ENCODE results near the gene HAUS5.

DNA sequence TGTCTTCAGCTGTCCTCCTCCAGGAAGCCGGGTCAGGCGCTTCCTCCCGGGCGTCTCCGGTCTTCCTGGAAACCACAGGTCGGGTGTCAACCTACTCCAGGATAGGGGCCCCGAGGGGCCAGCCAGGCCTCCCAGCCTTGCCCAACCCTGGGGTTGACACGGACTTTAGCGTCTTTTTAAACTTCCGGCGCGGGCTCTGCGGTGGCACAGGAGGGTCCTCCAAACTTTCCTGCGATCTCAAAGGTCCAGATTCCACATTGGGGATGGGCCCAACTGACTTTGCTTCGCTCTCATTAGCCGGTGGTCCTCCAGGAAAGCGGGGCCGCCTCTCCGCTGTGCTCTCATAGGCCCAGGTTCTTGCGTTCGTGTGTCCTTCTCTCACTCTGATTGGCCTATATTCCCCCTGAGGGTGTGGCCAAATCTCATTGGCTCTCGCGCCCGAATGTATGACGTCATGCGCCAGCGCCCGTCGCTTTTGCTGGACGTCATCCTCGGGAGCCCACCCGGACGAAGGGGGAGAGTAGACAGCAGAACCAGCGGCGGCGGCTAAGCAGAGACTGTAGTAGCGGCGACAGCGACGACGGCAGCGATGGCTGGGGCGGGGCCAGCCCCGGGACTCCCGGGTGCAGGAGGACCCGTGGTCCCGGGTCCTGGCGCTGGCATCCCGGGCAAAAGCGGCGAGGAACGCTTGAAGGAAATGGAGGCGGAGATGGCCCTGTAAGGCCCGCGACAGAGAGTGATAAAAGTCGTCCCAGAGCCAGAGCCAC is 16.2 kb downstream of the HAUS5 start, which contains the start of gene RBM42:
- TF ChIP-seq POLR2A (IDR thresholded peaks at IDR 0.05) = peak; percentile 42 to 89
- TF ChIP-seq, protein P1, sequence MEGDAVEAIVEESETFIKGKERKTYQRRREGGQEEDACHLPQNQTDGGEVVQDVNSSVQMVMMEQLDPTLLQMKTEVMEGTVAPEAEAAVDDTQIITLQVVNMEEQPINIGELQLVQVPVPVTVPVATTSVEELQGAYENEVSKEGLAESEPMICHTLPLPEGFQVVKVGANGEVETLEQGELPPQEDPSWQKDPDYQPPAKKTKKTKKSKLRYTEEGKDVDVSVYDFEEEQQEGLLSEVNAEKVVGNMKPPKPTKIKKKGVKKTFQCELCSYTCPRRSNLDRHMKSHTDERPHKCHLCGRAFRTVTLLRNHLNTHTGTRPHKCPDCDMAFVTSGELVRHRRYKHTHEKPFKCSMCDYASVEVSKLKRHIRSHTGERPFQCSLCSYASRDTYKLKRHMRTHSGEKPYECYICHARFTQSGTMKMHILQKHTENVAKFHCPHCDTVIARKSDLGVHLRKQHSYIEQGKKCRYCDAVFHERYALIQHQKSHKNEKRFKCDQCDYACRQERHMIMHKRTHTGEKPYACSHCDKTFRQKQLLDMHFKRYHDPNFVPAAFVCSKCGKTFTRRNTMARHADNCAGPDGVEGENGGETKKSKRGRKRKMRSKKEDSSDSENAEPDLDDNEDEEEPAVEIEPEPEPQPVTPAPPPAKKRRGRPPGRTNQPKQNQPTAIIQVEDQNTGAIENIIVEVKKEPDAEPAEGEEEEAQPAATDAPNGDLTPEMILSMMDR (IDR thresholded peaks at IDR 0.05) = no peak
